HepG2 (cell line): ENCODE results near the gene MAN1C1. TPM values are rescaled to one million over a fixed set of nuclear protein-coding genes. Genes with fewer than 3 reads are reported as not detected.

ENCODE experiments used
- ATAC-seq: fragments of 200-7000 bp; cut with Tn5 transposase; 3 replicates; pipeline ENCODE4 v1.9.1; 2020; ENCODE audit warnings: mild to moderate bottlenecking, moderate library complexity
- BruUV-seq: library from RNA; stranded (reverse); fragments of 400-500 nt; replicated peaks from 2 replicates; lab custom pipeline; 2021; lab: Mats Ljungman, UMichigan
- CTCF ChIA-PET: fragments of 300-600 bp; formaldehyde crosslinking; extraction: SDS; loops from one replicate; lab custom pipeline; 2021; ENCODE audit warnings: low total read pairs, inconsistent platforms, low intra/inter-chr PET ratio; lab: Yijun Ruan, JAX
- POLR2A ChIA-PET: fragments of 350-600 bp; sonication (Branson Sonifier 250); formaldehyde crosslinking; loops from one replicate; lab custom pipeline; 2020; ENCODE audit warnings: antibody characterized with exemption, inconsistent platforms; lab: Yijun Ruan, JAX
- DNase-seq: peaks from one replicate; pipeline ENCODE4 v3.0.0-alpha.2; 2015; ENCODE audit warnings: low spot score
- FAIRE-seq: peaks from 3 replicates; lab custom pipeline; 2011; peaks lifted over from hg19 to GRCh38; lab: Jason Lieb, UNC
- H2AFZ ChIP-seq: one replicate; pipeline ENCODE4 v1.6.1; 2011; ENCODE audit warnings: low read length, inconsistent platforms
- H3K27ac ChIP-seq: fragments of 300-600 bp; 3 replicates; pipeline ENCODE4 v1.8.0; 2011; ENCODE audit warnings: mixed run types, mild to moderate bottlenecking, mixed read lengths, low read length, inconsistent platforms; ENCODE audit not compliant: insufficient read depth; ENCODE audit errors: extremely low read length
- H3K27me3 ChIP-seq, 2 experiments: fragments of 200-600 bp in 1 of 2; 2 replicates in 1 of 2; 3 replicates in 1 of 2; pipeline versions ENCODE4 v1.6.0 to v1.8.0; 2011; ENCODE audit warnings: low read length in 2 of 2, mild to moderate bottlenecking in 2 of 2, moderate library complexity in 2 of 2, inconsistent platforms in 1 of 2; ENCODE audit not compliant: insufficient read depth in 2 of 2, control insufficient read depth in 1 of 2
- H3K36me3 ChIP-seq, 2 experiments: fragments of 200-600 bp in 1 of 2; replicated peaks in 1 of 2; 2 replicates in 1 of 2; 3 replicates in 1 of 2; pipeline versions ENCODE4 v1.5.1 to v1.8.0; 2011; ENCODE audit warnings: low read length in 2 of 2, inconsistent platforms in 1 of 2; ENCODE audit not compliant: insufficient read depth in 2 of 2, control insufficient read depth in 1 of 2
- H3K4me1 ChIP-seq: 2 replicates; pipeline ENCODE4 v1.5.1; 2012; ENCODE audit warnings: low read length, inconsistent platforms; ENCODE audit not compliant: insufficient read depth
- H3K4me2 ChIP-seq: 2 replicates; pipeline ENCODE4 v1.6.0; 2011; ENCODE audit warnings: low read depth, low read length, inconsistent platforms
- H3K4me3 ChIP-seq, 3 experiments: fragments of 200-600 bp in 1 of 3; sonication (generic), shearing (Covaris generic) in 1 of 3; replicated peaks in 1 of 3; 2 replicates each; pipeline ENCODE4 v1.5.1; 2011 to 2016; ENCODE audit warnings: low read length in 3 of 3, inconsistent platforms in 2 of 3, low read depth in 2 of 3, mild to moderate bottlenecking in 2 of 3, control low read depth in 1 of 3, mixed read lengths in 1 of 3; ENCODE audit not compliant: insufficient read depth in 1 of 3
- H3K79me2 ChIP-seq: one replicate; pipeline ENCODE4 v1.6.1; 2011; ENCODE audit warnings: low read length, inconsistent platforms; ENCODE audit not compliant: insufficient read depth
- H3K9ac ChIP-seq: 2 replicates; pipeline ENCODE4 v1.6.0; 2011; ENCODE audit warnings: mild to moderate bottlenecking, low read depth, low read length, inconsistent platforms; ENCODE audit not compliant: insufficient read depth
- H3K9me3 ChIP-seq: 2 replicates; pipeline ENCODE4 v1.5.1; 2012; ENCODE audit warnings: mild to moderate bottlenecking, low read length
- H4K20me1 ChIP-seq: 2 replicates; pipeline ENCODE4 v1.6.0; 2011; ENCODE audit warnings: inconsistent platforms, mild to moderate bottlenecking, low read length, moderate library complexity; ENCODE audit not compliant: insufficient read depth
- IRF2 ChIP-seq: IDR thresholded peaks from 2 replicates; pipeline ENCODE4 v1.6.1; 2018; ENCODE audit warnings: missing genetic modification reagents, missing compliant biosample characterization
- KDM5B ChIP-seq: sonication (generic); formaldehyde crosslinking; IDR thresholded peaks from 2 replicates; pipeline ENCODE4 v1.4.0; 2020; ENCODE audit warnings: missing genetic modification reagents, mild to moderate bottlenecking, borderline replicate concordance
- KLF13 ChIP-seq: sonication (generic); formaldehyde crosslinking; IDR thresholded peaks from 2 replicates; pipeline ENCODE4 v1.4.0; 2020; ENCODE audit warnings: mild to moderate bottlenecking, missing genetic modification reagents
- MTF2 ChIP-seq: sonication (generic); formaldehyde crosslinking; IDR thresholded peaks from 2 replicates; pipeline ENCODE4 v1.5.0; 2020; ENCODE audit warnings: missing genetic modification reagents, borderline replicate concordance
- MYPOP ChIP-seq: sonication (generic); formaldehyde crosslinking; IDR thresholded peaks from 2 replicates; pipeline ENCODE4 v1.8.1; 2023; ENCODE audit warnings: mild to moderate bottlenecking, moderate library complexity, missing genetic modification reagents
- NR1H2 ChIP-seq: sonication (generic); formaldehyde crosslinking; IDR thresholded peaks from 2 replicates; pipeline ENCODE4 v1.8.1; 2022; ENCODE audit warnings: low read depth, missing genetic modification reagents, borderline replicate concordance
- RAD21 ChIP-seq: fragments of 450-650 bp; formaldehyde crosslinking; IDR thresholded peaks from 2 replicates; pipeline ENCODE4 v1.5.0; 2020; ENCODE audit warnings: mild to moderate bottlenecking
- RORA ChIP-seq: sonication (generic); formaldehyde crosslinking; IDR thresholded peaks from 2 replicates; pipeline ENCODE4 v1.5.0; 2020; ENCODE audit warnings: mild to moderate bottlenecking, missing genetic modification reagents, moderate library complexity
- SNAPC4 ChIP-seq: sonication (generic); formaldehyde crosslinking; IDR thresholded peaks from 2 replicates; pipeline ENCODE4 v1.4.0; 2020; ENCODE audit warnings: mild to moderate bottlenecking, missing genetic modification reagents
- TAF1 ChIP-seq: sonication (generic); formaldehyde crosslinking; IDR thresholded peaks from 2 replicates; pipeline ENCODE4 v1.4.0; 2020; ENCODE audit warnings: missing genetic modification reagents
- ZMAT3 ChIP-seq: sonication (generic); formaldehyde crosslinking; conservative IDR thresholded peaks from 2 replicates; pipeline ENCODE4 v1.7.0; 2021; ENCODE audit warnings: missing genetic modification reagents
- ZNF12 ChIP-seq: sonication (generic); formaldehyde crosslinking; IDR thresholded peaks from 2 replicates; pipeline ENCODE4 v1.5.0; 2020; ENCODE audit warnings: missing genetic modification reagents
- WGBS: methylation state at CpG from one replicate; pipeline ENCODE4 v1.1.6; 2017; ENCODE audit warnings: low lambda C conversion rate; 5-methylcytosine and 5-hydroxymethylcytosine counted together
- in situ Hi-C: cut with HindIII; loops from 2 replicates; pipeline ENCODE4 v1.10.0; 2017; ENCODE audit warnings: low pct_unique_long_range_greater_than_20kb; ENCODE audit not compliant: extremely low pct_ligation_motif_present
- intact Hi-C: fragments of 100-400 bp; cut with micrococcal nuclease; formaldehyde crosslinking; loops from one replicate; pipeline ENCODE4 v1.10.0; 2022; ENCODE audit not compliant: unreplicated experiment
- polyA plus RNA-seq, 8 experiments: library from polyadenylated mRNA; depleted of rRNA in 3 of 8; stranded (reverse) in 7 of 8; unstranded in 1 of 8; fragments of >200 nt; fragmentation: Illumina TruSeq in 4 of 8; extraction: Trizol in 4 of 8; gene quantifications; 2 replicates each; pipeline versions ENCODE4 v1.2.1 to v1.2.3, GENCODE V29; 2011 to 2016; ENCODE audit warnings: low read depth in 4 of 8, missing spikeins in 1 of 8, mixed read lengths in 1 of 8; ENCODE audit not compliant: insufficient read depth in 1 of 8
- total RNA-seq, 5 experiments: library from RNA; depleted of rRNA; stranded (reverse); fragments of >200 nt; fragmentation: Illumina TruSeq; extraction: Trizol; gene quantifications; 2 replicates each; pipeline ENCODE4 v1.2.3, GENCODE V29; 2016; ENCODE audit warnings: low read depth in 1 of 5

The MAN1C1 gene
- total and polyA plus RNA-seq, 2 of the 13 experiments (the other 11 are each of a cell fraction or from before 2014, with no cell fraction given), result 0.18 to 0.49 TPM

- intact Hi-C loops (no loop called here), in situ Hi-C loops (no loop called here)
- no peak overlapping the region for H3K9ac ChIP-seq
- no TSS peak for BruUV-seq
- 78% methylated on average over 4 of the region's 13 CpGs for WGBS
- H3K27ac ChIP-seq, result no peak overlapping the region
- H3K4me1 ChIP-seq, result peaks cover 22% of the 10 kb centered on the region
- DNase-seq (no peak), FAIRE-seq (no peak), ATAC-seq (no peak)
- no peaks in the 10 kb centered on the region for H4K20me1 ChIP-seq
- H3K4me3 ChIP-seq, result no peak overlapping the region
- no peak overlapping the region for H2AFZ ChIP-seq
- H3K9me3 ChIP-seq, result no peaks in the 10 kb centered on the region
- no peak overlapping the region for H3K4me2 ChIP-seq
- H3K27me3 ChIP-seq, result peaks cover 7 to 14% of the 10 kb centered on the region in 2 experiments
- CTCF ChIA-PET, result no interaction called here
- TF ChIP-seq KDM5B, result no peak
- no peak for TF ChIP-seq KLF13 (CRISPR knock-in tag)
- TF ChIP-seq TAF1 (CRISPR knock-in tag), result no peak
- no peak for TF ChIP-seq RORA (CRISPR knock-in tag)
- TF ChIP-seq RAD21 (CRISPR knock-in tag), result no peak
- no peak for TF ChIP-seq MTF2 (CRISPR knock-in tag)
- H3K36me3 ChIP-seq, result no peaks in the 10 kb centered on the region
- H3K79me2 ChIP-seq, result no peaks in the 10 kb centered on the region
- POLR2A ChIA-PET, result no interaction called here
Observed at GRCh38 chr1:25766721-25767436, 150.3 kb downstream of the MAN1C1 start.

GRCh38 chr1:25767437-25767770, 150.8 kb downstream of the MAN1C1 start:
- Histone ChIP-seq H3K27me3 (peaks cover 7 to 19% of the 10 kb centered on the region in 2 experiments), H2AFZ (no peak overlapping the region), H3K4me1 (peaks cover 27% of the 10 kb centered on the region), H3K79me2 (no peaks in the 10 kb centered on the region), H3K4me2 (no peak overlapping the region), H3K9ac (no peak overlapping the region), H3K36me3 (no peaks in the 10 kb centered on the region), H4K20me1 (no peaks in the 10 kb centered on the region), H3K27ac (no peak overlapping the region), H3K9me3 (no peaks in the 10 kb centered on the region), H3K4me3 (no peak overlapping the region)
- in situ Hi-C loops, result no loop called here
- ATAC-seq (no peak), DNase-seq (no peak), FAIRE-seq (no peak)
- CTCF ChIA-PET, result no interaction called here
- BruUV-seq, result no TSS peak
- intact Hi-C loops, result no loop called here
- POLR2A ChIA-PET, result no interaction called here
- TF ChIP-seq ZNF12 (CRISPR knock-in tag) (no peak), ZMAT3 (CRISPR knock-in tag) (no peak), MYPOP (CRISPR knock-in tag) (no peak), IRF2 (no peak), NR1H2 (CRISPR knock-in tag) (no peak), SNAPC4 (no peak)
